Trophoblast cell (in vitro differentiated cells and primary cell): ENCODE results near the gene ZNF180.
"Not testable (repeated sequence)": the region's sequence is repeated elsewhere in the genome, so short reads cannot be mapped to it uniquely, and the experiment has no call there.

Experiments used
- DNase-seq, 2 donors: peaks; one replicate each; pipeline ENCODE4 v3.0.0-alpha.2; 2016
- H2AFZ ChIP-seq: 2 replicates; pipeline ENCODE4 v1.6.1; 2013; ENCODE audit warnings: low read length, moderate library complexity, mild to moderate bottlenecking; ENCODE audit not compliant: insufficient read depth, poor library complexity
- H2AK5ac ChIP-seq: 2 replicates; pipeline ENCODE4 v1.6.1; 2013; ENCODE audit warnings: mild to moderate bottlenecking, low read length
- H2BK120ac ChIP-seq: 2 replicates; pipeline ENCODE4 v1.6.1; 2013; ENCODE audit warnings: low read length, mild to moderate bottlenecking, moderate library complexity; ENCODE audit not compliant: insufficient read depth, poor library complexity
- H2BK12ac ChIP-seq: 2 replicates; pipeline ENCODE4 v1.6.1; 2013; ENCODE audit warnings: mild to moderate bottlenecking, low read length, moderate library complexity
- H2BK5ac ChIP-seq: 2 replicates; pipeline ENCODE4 v1.6.1; 2013; ENCODE audit warnings: low read length, low read depth, moderate library complexity, mild to moderate bottlenecking; ENCODE audit not compliant: poor library complexity
- H3K14ac ChIP-seq: 2 replicates; pipeline ENCODE4 v1.6.1; 2013; ENCODE audit warnings: mild to moderate bottlenecking, low read length
- H3K18ac ChIP-seq: 2 replicates; pipeline ENCODE4 v1.6.1; 2013; ENCODE audit warnings: mild to moderate bottlenecking, low read length
- H3K23ac ChIP-seq: 2 replicates; pipeline ENCODE4 v1.6.1; 2013; ENCODE audit warnings: low read length
- H3K27ac ChIP-seq: 2 replicates; pipeline ENCODE4 v1.5.1; 2013; ENCODE audit warnings: low read depth, mild to moderate bottlenecking, inconsistent platforms, low read length, moderate library complexity
- H3K27me3 ChIP-seq: 2 replicates; pipeline ENCODE4 v1.6.1; 2013; ENCODE audit warnings: inconsistent platforms, mild to moderate bottlenecking, low read length, moderate library complexity; ENCODE audit not compliant: insufficient read depth
- H3K36me3 ChIP-seq, 2 experiments: 1 replicate in 1 of 2; 2 replicates in 1 of 2; pipeline ENCODE4 v1.6.1; 2013; ENCODE audit warnings: low read length in 2 of 2, mild to moderate bottlenecking in 2 of 2, moderate library complexity in 1 of 2; ENCODE audit not compliant: insufficient read depth in 2 of 2, control insufficient read depth in 1 of 2
- H3K4ac ChIP-seq: 2 replicates; pipeline ENCODE4 v1.6.1; 2013; ENCODE audit warnings: low read depth, mild to moderate bottlenecking, low read length, moderate library complexity
- H3K4me1 ChIP-seq, 2 experiments: 1 replicate in 1 of 2; 2 replicates in 1 of 2; pipeline ENCODE4 v1.6.1; 2013; ENCODE audit warnings: low read length in 2 of 2, mild to moderate bottlenecking in 2 of 2, moderate library complexity in 1 of 2; ENCODE audit not compliant: insufficient read depth in 2 of 2, control insufficient read depth in 1 of 2
- H3K4me2 ChIP-seq: 2 replicates; pipeline ENCODE4 v1.6.1; 2013; ENCODE audit warnings: inconsistent platforms, mild to moderate bottlenecking, low read length, moderate library complexity
- H3K4me3 ChIP-seq: 2 replicates; pipeline ENCODE4 v1.5.1; 2013; ENCODE audit warnings: mild to moderate bottlenecking, low read depth, low read length, inconsistent platforms
- H3K79me1 ChIP-seq: one replicate; pipeline ENCODE4 v1.6.1; 2013; ENCODE audit warnings: low read length
- H3K79me2 ChIP-seq: 2 replicates; pipeline ENCODE4 v1.6.1; 2013; ENCODE audit warnings: low read length, mild to moderate bottlenecking; ENCODE audit not compliant: control insufficient read depth, insufficient read depth, poor library complexity
- H3K9ac ChIP-seq: 2 replicates; pipeline ENCODE4 v1.6.1; 2013; ENCODE audit warnings: mild to moderate bottlenecking, low read length
- H3K9me3 ChIP-seq: 2 replicates; pipeline ENCODE4 v1.6.1; 2013; ENCODE audit warnings: low read depth, mild to moderate bottlenecking, control low read depth, inconsistent platforms, low read length; ENCODE audit not compliant: insufficient read depth
- H4K12ac ChIP-seq: 2 replicates; pipeline ENCODE4 v1.6.1; 2013; ENCODE audit warnings: low read depth, mild to moderate bottlenecking, low read length, moderate library complexity
- H4K8ac ChIP-seq: 2 replicates; pipeline ENCODE4 v1.6.1; 2013; ENCODE audit warnings: low read depth, mild to moderate bottlenecking, low read length, moderate library complexity
- H4K91ac ChIP-seq: one replicate; pipeline ENCODE4 v1.6.1; 2013; ENCODE audit warnings: low read depth, mild to moderate bottlenecking, low read length, moderate library complexity
- WGBS: extraction: QIAGEN DNeasy Blood & Tissue Kit; methylation state at CpG from one replicate; pipeline ENCODE4 v1.1.7; 2013; ENCODE audit warnings: missing lambda C conversion rate; ENCODE audit not compliant: insufficient read length, insufficient coverage; ENCODE audit errors: extremely low coverage; 5-methylcytosine and 5-hydroxymethylcytosine counted together

Gene ZNF180

GRCh38 chr19:44468730-44469129, 31.6 kb downstream of the ZNF180 start:
- peaks cover 11% of the 10 kb centered on the region for H3K9me3 ChIP-seq
- not testable (repeated sequence) for H3K27ac ChIP-seq, H3K14ac ChIP-seq, H2AK5ac ChIP-seq, H2AFZ ChIP-seq, H3K4me2 ChIP-seq, H4K12ac ChIP-seq, H3K9ac ChIP-seq, H2BK5ac ChIP-seq, H3K79me1 ChIP-seq, H3K18ac ChIP-seq, H3K4me1 ChIP-seq, H2BK12ac ChIP-seq, H4K91ac ChIP-seq, H3K23ac ChIP-seq, H3K79me2 ChIP-seq, H3K36me3 ChIP-seq, H2BK120ac ChIP-seq, DNase-seq, H3K4ac ChIP-seq, H3K4me3 ChIP-seq, H4K8ac ChIP-seq, H3K27me3 ChIP-seq
- WGBS, result no CpG with 5 or more reads among the region's 5 CpGs

GRCh38 chr19:44462600-44463286, 37.6 kb downstream of the ZNF180 start:
- not testable (repeated sequence) for H3K4me2 ChIP-seq, H3K36me3 ChIP-seq, H4K12ac ChIP-seq, H4K91ac ChIP-seq, H3K4ac ChIP-seq, H3K9me3 ChIP-seq, H3K79me2 ChIP-seq, H4K8ac ChIP-seq, H2BK5ac ChIP-seq, H3K4me3 ChIP-seq, H2AFZ ChIP-seq, H2BK12ac ChIP-seq, H2AK5ac ChIP-seq, H3K14ac ChIP-seq, H3K4me1 ChIP-seq, H3K9ac ChIP-seq, DNase-seq, H3K79me1 ChIP-seq, H3K27me3 ChIP-seq, H2BK120ac ChIP-seq, H3K27ac ChIP-seq, H3K18ac ChIP-seq, H3K23ac ChIP-seq
- no CpG with 5 or more reads among the region's 3 CpGs for WGBS

- Histone ChIP-seq H3K9me3 (peaks cover 30% of the 10 kb centered on the region), H4K12ac (peak overlapping the region; percentile 59)
- H3K23ac ChIP-seq, H2BK12ac ChIP-seq, H2AFZ ChIP-seq, H3K27ac ChIP-seq, H4K91ac ChIP-seq, H4K8ac ChIP-seq, H2AK5ac ChIP-seq, DNase-seq, H2BK5ac ChIP-seq, H3K4me1 ChIP-seq, H3K4ac ChIP-seq, H3K4me2 ChIP-seq, H3K36me3 ChIP-seq, H3K79me1 ChIP-seq, H3K27me3 ChIP-seq, H3K18ac ChIP-seq, H3K4me3 ChIP-seq, H3K79me2 ChIP-seq, H3K9ac ChIP-seq, H2BK120ac ChIP-seq, H3K14ac ChIP-seq: not testable (repeated sequence)
- no CpG with 5 or more reads among the region's 13 CpGs for WGBS
Observed at GRCh38 chr19:44456016-44456415, 44.3 kb downstream of the ZNF180 start.

GRCh38 chr19:44455100-44455499, 45.2 kb downstream of the ZNF180 start:
- no peaks in the 10 kb centered on the region for H3K27me3 ChIP-seq
- H3K4ac ChIP-seq, result no peak overlapping the region
- no peaks in the 10 kb centered on the region for H3K4me1 ChIP-seq
- no peaks in the 10 kb centered on the region for H3K36me3 ChIP-seq
- no peak overlapping the region for H3K18ac ChIP-seq
- no peak overlapping the region for H3K9ac ChIP-seq
- H2AFZ ChIP-seq, result no peak overlapping the region
- H2BK5ac ChIP-seq, result no peak overlapping the region
- H2AK5ac ChIP-seq, result no peak overlapping the region
- no peak overlapping the region for H4K91ac ChIP-seq
- DNase-seq, result no peak
- peaks cover 30% of the 10 kb centered on the region for H3K9me3 ChIP-seq
- no peak overlapping the region for H3K14ac ChIP-seq
- no peak overlapping the region for H3K4me2 ChIP-seq
- H4K8ac ChIP-seq, result no peak overlapping the region
- no peak overlapping the region for H3K4me3 ChIP-seq
- no CpG with 5 or more reads among the region's 4 CpGs for WGBS
- H3K23ac ChIP-seq, result no peak overlapping the region
- H3K79me2 ChIP-seq, result no peaks in the 10 kb centered on the region
- H3K79me1 ChIP-seq, result no peaks in the 10 kb centered on the region
- no peak overlapping the region for H4K12ac ChIP-seq
- H2BK12ac ChIP-seq, result no peak overlapping the region
- H2BK120ac ChIP-seq, result no peak overlapping the region
- no peak overlapping the region for H3K27ac ChIP-seq
